ENCODE measurements around the gene TXNL1. TPM values are rescaled to one million over a fixed set of nuclear protein-coding genes. Genes with fewer than 3 reads are reported as not detected.

The TXNL1 gene
- total RNA-seq, 1 donor from 2014 or later = 51.6 TPM

DNA sequence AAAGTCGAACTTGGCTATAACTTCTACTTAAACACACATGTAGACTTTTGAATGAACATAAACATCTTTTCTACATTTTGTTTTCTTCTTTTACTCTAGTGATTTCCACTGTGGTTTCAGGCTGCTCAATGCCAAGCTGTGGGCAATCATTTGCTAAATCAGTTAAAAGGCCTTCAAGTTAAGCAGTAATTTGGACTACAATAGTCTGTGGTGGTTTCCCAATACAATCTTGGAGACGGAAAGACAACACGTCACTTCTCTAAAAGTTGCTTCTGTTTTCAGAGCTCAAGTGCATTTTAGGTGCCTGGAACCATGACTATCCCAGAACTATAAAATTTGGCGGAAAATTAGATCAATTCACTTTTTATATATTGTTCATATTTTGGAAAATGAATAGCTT is 69.4 kb downstream of the TXNL1 start:
- DNase-seq = no peak

DNA sequence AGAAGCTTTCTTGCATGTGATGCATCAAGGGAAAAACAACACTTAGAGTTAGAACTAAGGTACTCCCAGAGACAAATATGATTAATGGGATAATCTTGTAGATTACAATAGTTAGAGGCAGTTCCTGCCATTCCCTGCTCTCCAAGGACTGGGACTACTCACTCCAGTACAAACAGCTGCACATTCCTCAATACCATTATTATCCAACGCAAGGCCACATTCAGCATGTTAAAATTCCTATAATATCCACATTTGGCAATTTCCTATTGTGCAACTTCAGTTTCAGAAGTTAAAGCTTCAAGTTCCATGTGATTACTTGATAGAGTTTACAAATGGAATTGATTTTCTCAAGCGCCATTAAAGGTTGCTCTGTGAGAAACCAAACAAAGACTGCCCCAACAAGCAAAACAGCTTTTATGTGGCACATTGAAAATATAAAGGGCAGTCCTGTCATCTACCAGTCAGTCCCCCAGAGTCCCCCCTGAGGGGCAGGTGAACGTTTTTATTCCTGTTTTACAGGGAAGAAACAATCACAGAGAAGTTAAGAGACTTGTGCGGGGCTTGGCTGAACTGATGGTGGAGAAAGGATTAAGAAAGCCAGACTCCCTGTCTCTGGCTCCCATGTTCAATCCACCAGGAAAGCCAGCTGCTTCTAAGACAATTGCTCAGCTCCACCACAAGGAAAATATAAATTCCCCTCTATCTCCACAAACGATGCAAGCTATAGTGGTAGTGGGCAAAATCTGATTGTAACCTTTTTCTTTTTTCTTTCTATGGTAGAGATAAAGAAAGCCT is 72.6 kb downstream of the TXNL1 start:
- DNase-seq = peak; percentile 44

DNA sequence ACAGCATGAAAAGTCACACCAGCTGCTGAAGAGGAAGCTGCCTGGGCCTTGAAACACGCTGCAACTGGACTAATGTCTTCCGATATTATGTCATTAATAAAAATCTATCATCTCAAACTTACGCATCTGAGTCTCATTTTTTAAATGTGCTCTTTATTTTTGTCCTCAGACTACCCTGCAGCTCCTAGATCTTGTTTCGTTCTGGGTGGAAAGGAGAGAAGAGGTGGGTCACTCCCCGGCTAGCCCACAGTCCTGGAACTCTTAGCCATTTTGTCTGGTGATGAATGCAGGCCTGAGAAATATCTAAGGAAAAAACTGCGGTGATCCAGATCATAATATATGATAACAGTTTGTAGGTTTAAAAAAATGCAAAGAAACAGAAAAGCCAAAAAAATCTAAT is 73.3 kb downstream of the TXNL1 start:
- no peak for DNase-seq

GRCh38 chr18:56563568-56563967 is 74.8 kb downstream of the TXNL1 start:
- no peak for DNase-seq

GRCh38 chr18:56562479-56562878 is 75.9 kb downstream of the TXNL1 start:
- no peak for DNase-seq

DNA sequence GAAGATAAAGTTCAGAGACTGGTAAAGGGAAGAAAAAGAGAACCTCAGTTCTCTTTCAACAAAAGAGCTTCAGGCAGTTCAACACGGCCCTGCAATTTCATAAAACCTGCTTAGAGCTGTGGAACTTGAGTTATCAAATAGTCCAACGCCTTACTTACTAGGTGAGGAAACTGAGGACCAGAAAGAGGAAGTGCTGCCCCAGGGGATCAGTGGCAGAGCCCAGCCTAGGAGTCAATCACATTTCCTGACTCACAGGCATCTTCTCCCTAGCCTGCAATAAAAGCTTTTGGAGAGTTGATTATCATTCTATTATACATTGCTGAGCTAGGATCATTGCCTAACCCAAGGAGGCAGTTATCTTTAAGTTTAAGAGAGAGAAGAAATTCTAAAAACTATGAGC is 77.4 kb downstream of the TXNL1 start:
- no peak for DNase-seq

DNA sequence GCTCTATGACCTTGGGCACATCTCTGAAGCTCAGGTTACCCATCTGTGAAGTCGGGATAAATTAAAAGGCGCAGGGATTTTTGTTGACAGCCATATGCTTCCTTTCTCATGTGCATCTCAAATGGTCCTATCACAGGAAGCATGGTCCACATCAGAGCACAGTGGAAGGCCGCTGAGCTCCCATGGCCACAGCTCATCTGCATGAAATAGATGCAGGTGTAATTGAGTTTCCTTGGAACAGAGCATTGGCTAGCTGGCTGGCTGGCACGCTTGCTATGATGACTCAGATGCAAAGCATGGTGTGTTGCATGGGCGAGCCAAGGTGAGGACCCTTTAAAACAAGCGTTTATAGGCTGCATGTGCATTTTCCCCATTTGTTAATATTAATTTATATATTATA is 79.3 kb downstream of the TXNL1 start:
- DNase-seq = no peak

- no peak for DNase-seq
Measured at GRCh38 chr18:56556907-56557306, 81.5 kb downstream of the TXNL1 start.

- no peak for DNase-seq
Measured at GRCh38 chr18:56550121-56550520, 88.3 kb downstream of the TXNL1 start.

Other genes starting within 250 kb of the TXNL1 start
- 28.1 and 38.8 TPM in 2 replicates for gene WDR7, start 12.8 kb upstream of the TXNL1 start, total RNA-seq